ENCODE measurements around the gene NAV1. TPM values are rescaled to one million over a fixed set of nuclear protein-coding genes. Genes with fewer than 3 reads are reported as not detected.
"Not testable (repeated sequence)": the region's sequence is repeated elsewhere in the genome, so short reads cannot be mapped to it uniquely, and the experiment has no call there.

The NAV1 gene
- total RNA-seq, 1 donor from 2014 or later: 29.7 TPM

DNA sequence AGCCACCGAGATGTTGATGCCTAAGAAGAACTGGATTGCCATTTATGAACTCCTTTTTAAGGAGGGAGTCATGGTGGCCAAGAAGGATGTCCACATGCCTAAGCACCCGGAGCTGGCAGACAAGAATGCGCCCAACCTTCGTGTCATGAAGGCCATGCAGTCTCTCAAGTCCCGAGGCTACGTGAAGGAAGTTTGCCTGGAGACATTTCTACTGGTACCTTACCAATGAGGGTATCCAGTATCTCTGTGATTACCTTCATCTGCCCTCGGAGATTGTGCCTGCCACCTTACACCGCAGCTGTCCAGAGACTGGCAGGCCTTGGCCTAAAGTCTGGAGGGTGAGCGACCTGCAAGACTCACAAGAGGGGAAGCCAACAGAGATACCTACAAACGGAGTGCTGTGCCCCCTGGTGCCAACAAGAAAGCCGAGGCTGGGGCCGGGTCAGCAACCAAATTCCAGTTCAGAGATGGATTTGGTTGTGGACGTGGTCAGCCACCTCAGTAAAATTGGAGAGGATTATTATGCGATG lies 18.8 kb upstream of the NAV1 start:
- not testable (repeated sequence) for DNase-seq (ENCODE audit: low read depth, low spot score)

DNA sequence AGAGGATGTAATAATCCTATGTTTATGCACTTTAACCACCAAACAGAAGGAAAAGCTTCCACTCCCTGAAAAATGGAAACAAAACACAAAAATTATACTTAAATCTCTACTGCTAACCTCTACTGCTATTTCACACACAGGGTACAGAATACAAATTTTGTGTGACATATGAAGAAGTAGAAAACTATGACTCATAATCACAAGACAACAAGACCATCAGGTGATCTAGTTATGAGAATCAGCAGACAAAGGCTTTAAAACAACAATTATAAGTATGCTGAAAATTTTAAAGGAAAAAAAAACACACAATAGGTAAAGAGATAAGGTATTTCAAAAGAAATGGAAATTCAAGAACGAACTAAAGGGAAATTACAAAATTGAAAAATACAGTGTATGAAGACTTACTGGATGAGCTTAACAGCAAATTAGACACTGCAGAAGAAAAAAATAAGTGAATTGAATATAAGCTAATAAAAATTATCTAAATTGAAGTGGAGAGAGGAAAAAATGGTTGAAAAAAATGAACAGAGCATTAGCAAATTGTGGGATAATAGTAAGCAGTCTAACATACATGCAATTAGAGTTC lies 13.6 kb upstream of the NAV1 start:
- DNase-seq (ENCODE audit: low read depth, low spot score): no peak

DNA sequence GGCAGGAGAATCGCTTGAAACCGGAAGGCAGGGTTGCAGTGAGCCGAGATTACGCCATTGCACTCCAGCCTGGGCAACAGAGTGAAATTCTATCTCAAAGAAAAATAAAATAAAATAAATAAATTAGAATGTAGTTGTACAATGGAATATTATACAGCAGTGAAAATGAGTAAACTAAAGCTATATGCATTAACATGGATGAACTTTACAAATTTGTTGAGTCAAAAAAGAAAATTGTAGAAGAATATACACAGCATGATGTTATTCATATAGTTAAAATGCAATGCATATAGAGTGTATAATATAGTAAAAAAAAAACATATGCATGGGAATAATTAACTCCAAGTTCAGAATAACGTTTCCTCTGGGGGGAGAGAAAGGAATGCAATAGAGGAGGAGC lies 11.0 kb upstream of the NAV1 start:
- no peak for DNase-seq (ENCODE audit: low read depth, low spot score)

DNA sequence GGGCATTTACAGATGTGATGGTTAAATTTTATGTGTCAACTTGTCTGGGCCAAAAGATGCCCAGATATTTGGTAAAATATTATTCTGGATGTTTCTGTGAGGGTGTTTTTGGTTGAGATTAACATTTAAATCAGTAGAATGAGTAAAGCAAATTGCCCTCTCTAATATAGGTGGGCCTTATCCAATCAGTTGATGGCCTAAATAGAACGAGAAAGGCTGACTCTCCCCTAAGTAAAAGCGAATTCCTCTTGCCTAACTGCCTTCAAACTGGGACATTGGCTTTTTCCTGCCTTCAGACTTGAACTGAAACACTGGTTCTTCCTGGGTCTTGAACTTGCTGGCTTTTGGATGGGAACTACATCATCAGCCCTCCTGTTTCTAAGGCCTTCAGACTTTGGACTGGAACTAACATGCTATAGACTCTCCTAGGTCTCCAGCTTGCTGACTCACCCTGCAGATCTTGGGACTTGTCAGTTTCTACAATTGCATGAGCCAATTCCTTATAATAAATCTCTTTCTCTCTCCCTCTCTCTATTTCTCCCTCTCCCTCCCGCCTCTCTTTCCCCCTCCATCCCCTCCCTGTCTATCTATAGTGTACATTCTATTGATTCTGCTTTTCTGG lies 10.2 kb upstream of the NAV1 start:
- no peak for DNase-seq (ENCODE audit: low read depth, low spot score)

DNA sequence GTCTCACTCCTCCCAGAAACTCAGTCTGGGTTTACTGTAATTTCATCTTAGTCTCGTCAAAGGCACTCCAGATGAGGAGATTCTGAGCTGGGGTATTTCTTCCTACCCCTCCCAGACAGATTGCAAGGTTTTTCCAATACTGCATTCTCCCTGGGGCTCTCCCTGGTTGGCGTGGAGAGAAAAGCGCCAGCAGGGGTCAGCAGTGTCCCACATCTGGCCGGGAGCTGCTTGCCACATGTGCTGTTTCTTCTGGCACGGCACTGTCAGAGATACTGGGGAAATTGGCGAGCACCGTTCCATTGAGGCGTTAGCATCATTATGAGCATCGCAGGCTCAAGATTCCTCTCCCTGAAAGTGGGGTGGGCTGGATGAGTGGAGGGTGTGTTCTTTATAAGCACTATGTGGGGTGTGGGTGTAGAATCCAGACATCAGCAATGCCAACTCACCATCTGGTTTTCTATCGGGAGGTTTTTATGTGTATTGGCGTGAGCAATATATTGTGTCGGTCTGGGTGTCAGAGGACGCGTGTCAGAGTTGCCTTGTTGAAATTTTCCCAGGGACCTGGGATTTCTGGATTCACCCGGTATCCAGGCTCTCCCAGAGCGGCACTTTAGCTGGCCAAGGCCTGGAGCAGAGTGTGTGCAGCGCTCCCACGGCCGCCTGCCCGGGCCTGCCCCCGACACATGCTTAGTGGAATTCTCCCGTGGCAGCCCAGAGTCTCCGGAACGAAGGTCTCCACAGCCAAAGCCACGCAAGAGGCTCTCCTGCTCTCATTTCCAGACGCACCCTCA lies 8.0 kb upstream of the NAV1 start:
- no peak for DNase-seq (ENCODE audit: low read depth, low spot score)

DNA sequence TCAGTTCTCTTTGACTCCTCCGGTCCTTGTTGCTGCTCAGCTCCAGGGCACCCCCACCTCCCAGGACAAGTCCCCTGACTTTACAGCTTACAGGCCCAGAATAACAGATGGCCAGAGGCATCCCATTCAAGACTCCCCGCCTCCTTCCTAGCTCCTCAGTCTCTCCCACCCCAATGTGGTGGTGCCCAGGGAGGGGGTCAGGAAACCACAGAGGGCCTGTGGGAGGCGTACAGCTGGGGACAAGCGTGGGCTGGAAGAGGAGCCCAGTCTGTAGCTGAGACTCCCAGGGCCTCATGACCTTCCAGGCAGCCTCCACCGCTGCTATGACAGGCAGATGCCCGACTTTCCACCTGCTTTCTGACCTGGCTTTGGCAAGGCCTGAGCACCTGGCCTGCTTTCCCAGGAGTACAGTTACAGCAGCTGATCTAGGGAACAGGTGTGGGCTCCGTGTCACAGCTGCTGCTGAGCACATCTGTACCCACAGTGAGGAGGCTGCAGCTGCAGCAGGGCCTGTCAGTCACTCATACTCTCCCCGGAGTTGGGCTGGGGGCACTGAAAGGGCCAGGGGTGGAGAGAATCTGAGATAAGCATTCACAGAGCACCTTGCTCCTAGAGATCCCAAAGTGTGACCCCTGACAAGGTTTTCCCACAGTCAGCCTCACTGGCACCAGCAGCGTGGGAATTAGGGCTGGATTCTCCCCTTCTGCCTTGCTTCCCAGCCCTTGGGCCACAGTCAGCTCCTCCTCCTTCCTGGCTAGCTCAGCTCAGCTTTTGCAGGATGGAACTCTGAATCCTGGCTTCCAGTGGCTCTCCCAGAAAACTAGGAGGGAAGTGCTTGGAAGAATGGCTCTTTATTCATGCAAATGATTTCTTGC lies 7.1 kb upstream of the NAV1 start:
- DNase-seq (ENCODE audit: low read depth, low spot score): no peak

DNA sequence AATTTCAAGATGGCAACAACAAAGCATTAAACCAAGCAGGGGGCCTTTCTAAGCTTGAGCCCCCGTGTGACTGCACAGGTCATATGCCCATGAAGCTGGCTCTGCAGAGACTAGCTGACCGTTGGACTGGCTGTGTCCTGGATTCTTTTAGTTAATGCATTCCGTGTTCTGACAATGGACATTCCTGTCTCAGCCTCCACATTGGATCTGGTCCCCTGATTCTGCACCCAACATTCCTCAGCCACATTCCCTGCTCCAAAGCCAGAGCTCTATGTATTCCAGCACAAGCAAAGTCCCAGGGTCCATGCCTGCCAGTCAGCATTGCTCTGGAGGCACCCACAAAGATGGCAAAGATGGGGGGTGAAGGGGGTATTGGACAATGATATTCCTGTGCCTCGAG lies 5.1 kb upstream of the NAV1 start:
- DNase-seq (ENCODE audit: low read depth, low spot score): no peak

DNA sequence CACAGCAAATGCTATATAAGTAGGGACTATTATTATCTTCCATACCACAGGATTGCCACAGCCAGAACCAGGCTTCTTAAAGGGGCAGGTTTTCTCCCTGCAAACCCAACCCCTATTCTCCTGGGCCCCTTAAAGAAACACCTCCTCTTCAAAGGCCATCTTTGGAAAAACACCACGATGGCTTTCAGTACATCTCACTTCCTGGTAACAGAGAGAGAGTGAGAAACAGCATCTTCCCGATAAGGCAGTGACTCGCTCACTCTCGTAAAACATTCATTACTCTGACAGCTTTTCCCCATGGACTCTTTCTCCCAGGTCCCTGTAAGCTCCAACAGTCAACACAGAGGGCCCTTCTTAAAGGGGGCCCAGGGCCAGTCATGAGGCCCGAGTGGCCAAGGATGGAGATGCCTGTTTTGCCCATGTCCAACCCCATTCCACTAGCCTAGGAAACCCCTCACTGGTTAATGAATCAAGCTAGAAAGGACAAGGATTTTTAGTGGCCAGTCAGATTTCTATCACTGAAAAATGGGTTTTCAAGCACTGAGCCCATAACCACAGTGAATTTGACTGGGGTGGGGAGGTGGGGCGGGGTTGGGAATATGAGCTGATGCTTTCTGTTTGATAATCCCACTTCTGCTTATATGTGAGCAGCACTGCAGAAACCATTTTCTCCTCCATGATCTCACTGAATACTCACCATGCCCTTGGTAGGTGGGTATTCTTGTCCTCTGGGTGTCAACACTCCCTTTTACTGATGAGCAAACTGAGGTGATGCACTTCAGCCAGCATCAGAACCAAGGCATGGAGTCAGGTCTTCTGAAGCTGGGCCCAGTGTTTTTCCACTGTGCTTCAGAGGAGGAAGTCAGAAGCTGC lies 3.6 kb upstream of the NAV1 start:
- no peak for DNase-seq (ENCODE audit: low read depth, low spot score)

DNA sequence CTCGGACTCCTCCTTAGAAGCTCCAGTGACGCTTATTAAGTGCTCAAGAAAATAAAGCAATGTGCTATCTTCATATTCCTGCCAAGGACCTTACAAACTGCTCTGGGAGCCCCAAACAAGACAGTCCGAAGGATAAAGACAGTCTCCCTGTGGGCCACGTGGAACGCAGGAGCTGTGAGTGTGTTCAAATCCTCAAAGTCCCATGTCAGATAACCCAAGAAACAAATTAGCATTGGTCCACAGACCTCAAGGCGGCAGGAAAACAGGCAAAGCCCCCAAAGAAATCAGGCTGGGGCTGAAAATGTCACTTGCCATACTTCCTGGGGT lies 3.0 kb upstream of the NAV1 start:
- DNase-seq (ENCODE audit: low read depth, low spot score): no peak

DNA sequence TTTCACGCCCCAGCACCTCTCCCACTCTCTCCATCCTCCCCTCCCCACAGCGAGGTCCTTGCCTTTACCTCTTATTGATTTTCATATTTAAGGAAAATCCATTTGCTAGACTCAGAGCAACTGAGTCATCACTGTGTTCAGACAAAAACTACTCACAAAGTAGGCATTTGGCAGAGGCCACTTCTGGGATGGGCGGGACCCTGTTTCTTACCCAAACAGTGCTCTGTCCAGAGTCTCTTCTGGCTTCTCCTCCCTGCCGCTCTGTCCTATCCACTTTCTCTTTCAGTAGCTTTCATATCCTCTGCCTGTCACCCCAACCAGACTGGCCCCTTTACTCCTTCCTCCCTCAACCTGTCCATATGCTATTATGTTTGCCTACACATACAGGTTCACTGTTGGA lies 2.4 kb upstream of the NAV1 start:
- DNase-seq (ENCODE audit: low read depth, low spot score): no peak

DNA sequence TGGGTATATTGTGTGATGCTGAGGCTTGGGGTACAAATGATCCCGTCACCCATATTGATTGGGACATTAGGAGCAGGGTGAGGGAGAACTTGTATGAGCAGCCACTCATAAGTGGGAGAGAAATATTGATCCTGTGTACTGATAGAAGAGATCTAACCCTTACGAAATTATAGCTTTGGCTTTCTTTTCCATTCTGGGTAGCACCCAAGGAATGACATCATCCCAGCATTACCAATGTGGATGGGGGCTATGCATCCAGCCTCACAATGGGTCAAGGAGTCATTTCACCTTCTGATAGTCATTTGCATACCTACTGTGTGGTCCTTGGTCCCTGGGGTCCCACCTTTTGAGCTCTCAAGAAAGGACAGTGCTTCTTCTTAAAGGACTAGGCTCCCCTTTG lies 1.9 kb upstream of the NAV1 start:
- no peak for DNase-seq (ENCODE audit: low read depth, low spot score)

DNA sequence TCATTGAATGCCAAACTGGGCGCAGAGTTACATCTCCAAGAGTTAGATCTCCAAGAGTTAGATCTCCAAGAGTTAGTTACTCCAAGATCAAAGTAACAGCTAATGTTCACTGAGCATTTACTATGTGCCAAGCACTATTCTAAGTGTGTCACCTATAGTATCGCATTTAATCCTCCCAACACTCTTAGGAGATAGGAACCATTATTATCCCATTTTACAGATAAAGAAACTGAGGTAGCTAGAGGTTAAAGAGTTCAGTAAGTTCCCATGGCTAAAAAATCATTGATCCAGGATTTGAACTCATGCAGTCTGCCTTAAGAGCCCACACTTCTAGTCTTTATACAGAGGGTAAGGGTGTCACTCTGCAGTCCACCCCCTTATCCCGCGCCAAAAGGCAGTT lies 1.5 kb upstream of the NAV1 start:
- DNase-seq (ENCODE audit: low read depth, low spot score): no peak

DNA sequence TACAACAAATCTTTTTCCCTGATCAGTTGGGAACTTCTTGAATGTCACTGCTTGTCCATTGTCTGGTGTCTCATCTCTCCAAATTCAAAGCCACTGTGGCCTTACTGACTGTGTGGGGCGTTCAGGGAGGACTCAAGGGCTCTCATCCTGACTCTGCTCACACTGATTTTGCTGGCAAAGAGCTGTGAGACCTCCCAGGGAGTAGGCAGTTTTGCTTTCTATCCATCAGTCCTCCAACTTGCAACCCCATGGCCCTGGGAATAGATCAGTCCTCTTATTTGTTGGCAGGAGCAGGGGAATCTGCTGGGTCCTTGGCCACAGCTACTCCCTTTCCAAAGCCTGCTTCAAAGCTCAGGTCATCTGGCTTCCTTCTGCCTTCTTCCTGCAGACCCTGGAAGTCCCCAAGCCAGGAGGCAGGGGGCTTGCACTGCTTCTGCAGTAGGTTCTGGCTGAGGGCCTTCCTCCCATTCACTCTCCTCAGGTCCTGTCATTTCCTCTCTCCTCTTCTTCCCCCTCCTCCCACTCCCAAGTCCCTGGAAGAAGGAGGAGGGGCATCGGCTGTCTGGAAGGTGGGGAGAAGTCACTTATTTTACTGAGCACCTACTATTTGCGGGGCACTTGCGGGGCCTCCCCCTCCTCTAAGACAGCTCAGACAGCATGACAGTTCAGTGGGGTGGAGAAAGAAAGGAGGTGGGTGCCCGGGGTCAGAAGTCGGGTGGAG lies 876 bp upstream of the NAV1 start:
- DNase-seq (ENCODE audit: low read depth, low spot score): no peak

DNA sequence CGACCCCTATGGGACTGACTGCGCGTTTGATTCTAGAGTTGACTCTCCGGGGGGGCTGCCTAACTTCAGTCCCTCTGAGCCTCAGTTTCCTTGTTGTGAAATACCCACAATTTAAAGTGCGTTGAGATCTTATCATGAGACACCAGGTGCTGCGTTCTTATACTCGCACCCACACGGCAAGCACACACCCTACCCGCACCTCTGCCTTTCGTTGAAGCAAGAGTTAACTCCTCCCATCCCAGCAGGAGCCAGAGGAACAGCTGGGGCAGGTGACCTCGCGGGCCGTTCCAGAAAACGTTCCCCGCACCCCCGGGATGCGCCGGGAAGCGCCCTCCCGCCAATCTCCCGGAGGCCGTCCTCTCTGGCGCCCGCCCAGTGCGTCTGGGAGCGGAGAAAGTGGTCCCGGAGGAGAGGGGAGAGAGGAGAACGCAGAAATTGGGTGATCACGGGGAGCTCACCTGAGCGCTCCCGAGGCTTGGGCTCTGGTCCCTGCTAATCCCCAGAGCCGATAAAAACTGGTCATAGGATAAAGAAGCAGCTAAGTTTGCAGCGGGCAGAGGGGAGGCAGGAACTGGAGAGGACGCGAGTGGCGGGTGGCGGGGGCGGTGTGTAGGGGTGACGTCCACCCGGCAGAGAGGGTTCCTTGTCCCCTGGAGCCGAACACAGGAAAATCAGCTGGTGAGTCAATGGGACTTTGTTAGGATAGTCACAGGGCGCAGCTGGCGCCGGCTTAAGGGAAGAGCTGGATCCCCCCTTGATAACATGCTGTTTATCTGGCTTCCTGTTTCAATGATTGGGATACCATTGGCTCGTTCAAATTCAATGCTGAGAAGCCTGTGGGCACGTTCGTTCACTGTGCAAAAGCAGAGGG lies 869 bp downstream of the NAV1 start:
- no peak for DNase-seq (ENCODE audit: low read depth, low spot score)

DNA sequence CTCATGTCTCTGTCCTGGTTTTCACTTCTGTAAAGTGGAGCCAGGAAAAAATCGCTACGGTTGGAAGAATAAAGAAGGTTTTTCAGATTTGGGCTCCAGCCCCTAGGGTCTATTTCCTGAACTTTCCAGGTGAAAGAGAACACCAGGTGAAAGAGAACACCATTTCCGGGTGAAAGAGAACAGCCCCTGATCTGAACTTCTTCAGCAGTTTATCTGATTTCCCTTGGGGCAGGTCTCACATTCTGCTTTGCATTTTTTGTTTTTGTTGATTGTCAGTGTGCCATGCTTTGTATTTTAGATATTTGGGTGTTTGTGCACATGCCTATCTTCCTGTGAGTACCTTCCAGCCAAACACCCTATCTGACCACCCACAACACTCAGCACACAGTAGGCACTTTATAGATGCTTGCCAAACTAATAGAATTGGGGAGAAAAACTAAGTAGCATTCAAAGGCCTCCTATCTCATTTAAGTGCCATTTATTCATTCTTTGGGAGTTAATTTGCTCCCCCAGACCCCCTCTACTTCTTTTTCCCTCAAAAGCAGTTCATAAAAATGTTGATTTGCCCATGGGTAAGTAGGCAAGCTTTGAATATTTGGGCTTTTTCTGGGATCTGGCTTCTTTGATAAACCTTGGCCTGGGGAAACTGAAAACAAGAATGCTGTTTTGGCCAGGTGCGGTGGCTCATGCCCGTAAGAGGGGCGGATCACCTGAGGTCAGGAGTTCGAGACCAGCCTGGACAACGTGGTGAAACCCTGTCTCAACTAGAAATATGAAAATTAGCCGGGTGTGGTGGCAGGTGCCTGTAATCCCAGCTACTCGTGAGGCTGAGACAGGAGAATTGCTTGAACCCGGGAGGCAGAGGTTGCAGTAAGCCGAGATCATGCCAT lies 2.2 kb downstream of the NAV1 start:
- DNase-seq (ENCODE audit: low read depth, low spot score): no peak

DNA sequence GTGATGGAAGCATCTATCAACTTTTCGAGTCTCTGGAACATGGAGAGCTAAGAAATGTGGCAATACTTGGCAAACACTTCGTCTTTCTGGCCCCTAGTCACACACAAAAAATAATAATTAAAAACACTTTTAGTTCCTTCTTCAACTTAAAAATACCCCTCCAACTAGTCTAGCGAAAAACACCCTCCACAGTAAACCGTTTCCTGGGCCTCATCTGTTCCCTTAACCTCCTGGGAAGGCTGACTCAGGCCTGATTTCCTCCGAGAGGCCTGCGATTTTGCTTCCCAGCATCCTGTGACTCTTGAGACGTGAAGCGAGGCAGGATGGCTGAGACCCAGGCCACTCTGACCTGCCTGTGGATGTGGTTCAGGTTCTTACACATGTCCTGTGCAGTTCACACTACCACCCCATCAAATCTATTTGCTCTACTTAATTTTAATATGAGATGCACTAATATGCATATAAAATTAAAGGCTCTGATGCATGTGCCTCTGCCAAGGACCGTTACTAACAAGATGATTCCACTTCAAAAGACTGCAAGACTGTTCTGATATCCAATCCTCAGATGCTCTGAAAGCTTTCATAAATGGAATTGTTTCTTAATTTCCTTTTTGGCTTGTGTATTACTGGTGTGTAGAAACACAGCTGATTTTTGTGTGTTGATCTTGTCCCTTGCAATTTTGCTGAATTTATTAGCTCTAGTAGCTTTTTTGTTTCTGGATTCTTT lies 3.5 kb downstream of the NAV1 start:
- no peak for DNase-seq (ENCODE audit: low read depth, low spot score)

DNA sequence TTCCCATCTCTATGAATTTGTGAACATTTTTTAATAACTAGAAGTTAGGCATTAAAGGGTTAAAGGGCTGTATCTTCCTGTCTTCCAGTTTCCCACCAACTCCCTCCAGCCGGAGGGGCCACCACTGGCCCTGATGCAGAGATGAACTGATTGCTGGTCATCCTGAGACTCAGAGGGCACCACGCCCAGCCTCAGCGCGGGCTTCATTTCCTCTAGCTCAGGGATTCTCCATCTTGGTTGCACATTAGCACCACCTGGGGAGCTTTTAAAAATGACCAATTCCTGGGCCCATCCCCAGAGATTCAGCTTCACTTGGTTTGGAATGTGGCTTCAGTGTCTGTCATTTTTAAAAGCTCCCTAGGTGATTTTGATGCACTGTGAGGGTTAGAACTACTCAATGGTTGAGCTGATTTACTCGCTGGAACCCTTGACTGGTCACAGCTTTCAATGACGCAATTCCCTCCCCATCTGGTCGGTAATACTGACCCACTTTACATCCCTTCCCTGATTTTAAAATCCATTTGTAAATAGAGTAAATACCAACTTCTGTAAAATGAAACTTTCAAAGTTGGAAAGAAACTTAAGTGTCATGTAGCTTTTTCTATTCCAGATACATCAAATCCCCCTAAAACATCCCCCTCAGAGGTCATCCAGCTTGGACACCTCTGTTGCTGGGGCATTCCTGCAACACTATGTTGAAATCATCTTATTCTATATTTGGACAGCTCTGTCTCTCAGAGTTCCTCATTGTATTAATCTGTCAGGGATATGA lies 5.1 kb downstream of the NAV1 start:
- DNase-seq (ENCODE audit: low read depth, low spot score): no peak
